SH-SY5Y (cell line): ENCODE results near the gene FBXL4.

Experiments
- GATA2 ChIP-seq: IDR thresholded peaks from 2 replicates; pipeline ENCODE4 v1.6.1; 2011; ENCODE audit warnings: mild to moderate bottlenecking, low read depth, low read length
- GATA3 ChIP-seq: IDR thresholded peaks from 2 replicates; pipeline ENCODE4 v1.6.1; 2011; ENCODE audit warnings: low read depth, mild to moderate bottlenecking, low read length, moderate library complexity

- TF ChIP-seq GATA2, result no peak
- TF ChIP-seq GATA3, result no peak
These were observed 112.4 kb downstream of the FBXL4 start for GRCh38 chr6:98835149-98836024.
